Endothelial cell of umbilical vein (primary cell): ENCODE results near the gene ATIC. TPM values are rescaled to one million over a fixed set of nuclear protein-coding genes. Genes with fewer than 3 reads are reported as not detected.

ENCODE experiments used
- BruUV-seq: library from RNA; stranded (reverse); fragments of 400-500 nt; replicated peaks from 2 replicates; lab custom pipeline; 2021; lab: Mats Ljungman, UMichigan
- CTCF ChIA-PET: fragments of 300-600, 350-600 bp; sonication (Branson Sonifier 250); formaldehyde crosslinking; loops from one replicate; lab custom pipeline; 2021; ENCODE audit warnings: antibody characterized with exemption, inconsistent platforms; lab: Charles Lee
- POLR2A ChIA-PET: fragments of 300-600, 350-600 bp; sonication (Branson Sonifier 250); formaldehyde crosslinking; loops from one replicate; lab custom pipeline; 2021; ENCODE audit warnings: antibody characterized with exemption, inconsistent platforms; lab: Charles Lee
- DNase-seq: peaks from one replicate; pipeline ENCODE4 v3.0.0-alpha.2; 2011; ENCODE audit warnings: low read depth, low spot score
- FAIRE-seq: peaks from 2 replicates; lab custom pipeline; 2011; peaks lifted over from hg19 to GRCh38; lab: Jason Lieb, UNC
- H2AFZ ChIP-seq: 2 replicates; pipeline ENCODE4 v1.6.0; 2012; ENCODE audit warnings: low read depth, low read length, control low read depth, inconsistent platforms
- H3K27ac ChIP-seq: 2 replicates; pipeline ENCODE4 v1.5.1; 2011; ENCODE audit warnings: low read depth, mild to moderate bottlenecking, control low read depth, low read length, moderate library complexity; ENCODE audit not compliant: insufficient read depth
- H3K27me3 ChIP-seq, 2 experiments: 2 replicates each; pipeline versions ENCODE4 v1.6.0 to v1.6.1; 2011; ENCODE audit warnings: low read length in 2 of 2, mixed read lengths in 1 of 2; ENCODE audit not compliant: control insufficient read depth in 2 of 2, insufficient read depth in 2 of 2
- H3K36me3 ChIP-seq, 2 experiments: 2 replicates in 1 of 2; 3 replicates in 1 of 2; pipeline ENCODE4 v1.5.1; 2011; ENCODE audit warnings: low read length in 2 of 2, mild to moderate bottlenecking in 1 of 2, moderate library complexity in 1 of 2; ENCODE audit not compliant: control insufficient read depth in 2 of 2, insufficient read depth in 2 of 2; ENCODE audit errors: extremely low read depth in 1 of 2
- H3K4me1 ChIP-seq: 3 replicates; pipeline ENCODE4 v1.5.1; 2011; ENCODE audit warnings: mild to moderate bottlenecking, low read length; ENCODE audit not compliant: control insufficient read depth, insufficient read depth; ENCODE audit errors: extremely low read depth
- H3K4me2 ChIP-seq: 2 replicates; pipeline ENCODE4 v1.6.1; 2011; ENCODE audit warnings: low read length, control low read depth, mixed read lengths; ENCODE audit not compliant: insufficient read depth
- H3K4me3 ChIP-seq, 3 experiments: fragments of 200-600 bp in 1 of 3; sonication (generic), shearing (Covaris generic) in 1 of 3; replicated peaks in 1 of 3; 2 replicates each; pipeline ENCODE4 v1.5.1; 2011 to 2016; ENCODE audit warnings: control low read depth in 3 of 3, low read length in 3 of 3, mild to moderate bottlenecking in 2 of 3, inconsistent platforms in 1 of 3, low read depth in 1 of 3, moderate library complexity in 1 of 3; ENCODE audit not compliant: insufficient read depth in 1 of 3
- H3K79me2 ChIP-seq: 2 replicates; pipeline ENCODE4 v1.6.0; 2012; ENCODE audit warnings: low read length, inconsistent platforms; ENCODE audit not compliant: control insufficient read depth, insufficient read depth
- H3K9ac ChIP-seq: replicated peaks from 2 replicates; pipeline ENCODE3; 2011; ENCODE audit warnings: low read length, control low read depth; ENCODE audit not compliant: insufficient read depth; ENCODE audit errors: extremely low read depth
- H3K9me1 ChIP-seq: replicated peaks from 3 replicates; pipeline ENCODE4 v1.6.0; 2011; ENCODE audit warnings: mild to moderate bottlenecking, low read length; ENCODE audit not compliant: control insufficient read depth, insufficient read depth; ENCODE audit errors: extremely low read depth
- H3K9me3 ChIP-seq: replicated peaks from 2 replicates; pipeline ENCODE4 v1.5.1; 2012; ENCODE audit warnings: low read length, inconsistent platforms; ENCODE audit not compliant: control insufficient read depth, insufficient read depth
- H4K20me1 ChIP-seq: replicated peaks from 2 replicates; pipeline ENCODE3; 2011; ENCODE audit warnings: mild to moderate bottlenecking, low read length; ENCODE audit not compliant: control insufficient read depth, insufficient read depth; ENCODE audit errors: extremely low read depth
- EZH2 ChIP-seq: IDR thresholded peaks from 2 replicates; pipeline ENCODE4 v1.6.1; 2012; ENCODE audit warnings: borderline replicate concordance, low read depth, mild to moderate bottlenecking, moderate library complexity, low read length, inconsistent platforms; ENCODE audit not compliant: severe bottlenecking
- FOS ChIP-seq: IDR thresholded peaks from 2 replicates; pipeline ENCODE4 v1.6.1; 2011; ENCODE audit warnings: mild to moderate bottlenecking, low read length, moderate library complexity, borderline replicate concordance; ENCODE audit not compliant: insufficient read depth
- GATA2 ChIP-seq: IDR thresholded peaks from 2 replicates; pipeline ENCODE4 v1.7.0; 2011; ENCODE audit warnings: low read depth, mild to moderate bottlenecking, moderate library complexity, mixed read lengths, low read length; ENCODE audit not compliant: insufficient read length, insufficient read depth
- JUN ChIP-seq: IDR thresholded peaks from 2 replicates; pipeline ENCODE4 v1.6.1; 2011; ENCODE audit warnings: borderline replicate concordance, low read depth; ENCODE audit not compliant: insufficient read length, insufficient read depth
- MYC ChIP-seq: IDR thresholded peaks from one replicate; pipeline ENCODE4 v1.6.1; 2011; ENCODE audit warnings: mild to moderate bottlenecking, low read depth, low read length
- POLR2A ChIP-seq: IDR thresholded peaks from 2 replicates; pipeline ENCODE4 v1.6.1; 2012; ENCODE audit warnings: low read depth, mild to moderate bottlenecking, control low read depth, low read length
- POLR2AphosphoS5 ChIP-seq: IDR thresholded peaks from 2 replicates; pipeline ENCODE4 v1.6.1; 2012; ENCODE audit warnings: low read depth, mild to moderate bottlenecking, control low read depth, low read length, moderate library complexity; ENCODE audit not compliant: insufficient read depth
- dilution Hi-C: fragments of 300-500 bp; cut with MboI; formaldehyde crosslinking; loops from one replicate; pipeline ENCODE4 v1.15.0; 2019; ENCODE audit warnings: low sequenced_read_pairs; ENCODE audit not compliant: extremely low pct_ligation_motif_present
- intact Hi-C: fragments of 100-400 bp; cut with micrococcal nuclease; formaldehyde crosslinking; loops from one replicate; pipeline ENCODE4 v1.10.0; 2022
- polyA plus RNA-seq, 4 experiments: library from polyadenylated mRNA; depleted of rRNA in 3 of 4; stranded (reverse) in 3 of 4; unstranded in 1 of 4; fragments of >200 nt; gene quantifications; 2 replicates each; pipeline versions ENCODE4 v1.2.1 to v1.2.3, GENCODE V29; 2011 to 2012; ENCODE audit warnings: missing spikeins in 1 of 4
- total RNA-seq: library from RNA; stranded (reverse); gene quantifications from 2 replicates; pipeline ENCODE4 v1.2.3, GENCODE V29; 2021
- TF ChIP-seq, protein P1 (sequence below), 2 donors: IDR thresholded peaks; 1 replicate in 1 of 2; 2 replicates in 1 of 2; pipeline ENCODE4 v1.5.1; 2011; ENCODE audit warnings: low read length in 2 of 2, mild to moderate bottlenecking in 2 of 2, moderate library complexity in 2 of 2, control low read depth in 1 of 2, inconsistent platforms in 1 of 2, low read depth in 1 of 2; ENCODE audit not compliant: insufficient read depth in 1 of 2; ENCODE audit errors: extremely low read depth in 1 of 2
- TF ChIP-seq, protein P2 (sequence below): IDR thresholded peaks from 2 replicates; pipeline ENCODE4 v1.6.1; 2011; ENCODE audit not compliant: insufficient read depth, insufficient read length

The ATIC gene
- total and polyA plus RNA-seq, 2 donors (not counting 3 experiments of a cell fraction or from before 2014, with no cell fraction given) = 29.5 to 80.2 TPM

DNA sequence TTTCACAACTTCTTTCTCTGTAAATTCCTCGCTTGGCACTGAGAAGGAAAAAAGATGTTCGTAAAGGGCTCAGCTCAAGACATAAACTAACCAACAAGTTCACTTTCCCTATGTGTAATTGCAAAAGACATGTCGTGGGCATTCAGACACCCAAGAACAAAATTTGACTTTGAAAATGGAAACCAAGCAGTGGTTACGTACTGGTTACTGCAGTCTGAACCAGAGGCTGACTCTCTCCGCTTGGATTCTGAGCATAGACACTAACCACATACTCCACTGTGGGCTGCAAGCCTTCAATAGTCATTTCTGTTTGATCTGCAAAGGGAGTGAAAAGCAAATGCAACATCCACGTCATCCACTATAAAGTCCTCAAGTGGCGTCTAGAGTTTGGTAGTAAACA, 70.2 kb downstream of the ATIC start:
- intact Hi-C loops (no loop called here), dilution Hi-C loops (no loop called here)
- Histone ChIP-seq H3K9me3 (no peaks in the 10 kb centered on the region), H4K20me1 (no peaks in the 10 kb centered on the region), H3K9ac (no peak overlapping the region), H3K36me3 (peaks cover 41 to 74% of the 10 kb centered on the region in 2 experiments), H3K4me1 (no peaks in the 10 kb centered on the region), H3K4me3 (no peak overlapping the region), H3K27me3 (no peaks in the 10 kb centered on the region), H3K79me2 (peaks cover 2% of the 10 kb centered on the region), H3K4me2 (no peak overlapping the region), H3K27ac (no peak overlapping the region), H3K9me1 (no peaks in the 10 kb centered on the region), H2AFZ (no peak overlapping the region)
- DNase-seq (no peak), FAIRE-seq (no peak)
- BruUV-seq = no TSS peak
- CTCF ChIA-PET = no interaction called here
- TF ChIP-seq JUN = no peak
- no peak for TF ChIP-seq FOS
- no peak for TF ChIP-seq GATA2
- TF ChIP-seq EZH2 = no peak
- no peak for TF ChIP-seq MYC
- TF ChIP-seq POLR2A = no peak
- TF ChIP-seq, protein P1, sequence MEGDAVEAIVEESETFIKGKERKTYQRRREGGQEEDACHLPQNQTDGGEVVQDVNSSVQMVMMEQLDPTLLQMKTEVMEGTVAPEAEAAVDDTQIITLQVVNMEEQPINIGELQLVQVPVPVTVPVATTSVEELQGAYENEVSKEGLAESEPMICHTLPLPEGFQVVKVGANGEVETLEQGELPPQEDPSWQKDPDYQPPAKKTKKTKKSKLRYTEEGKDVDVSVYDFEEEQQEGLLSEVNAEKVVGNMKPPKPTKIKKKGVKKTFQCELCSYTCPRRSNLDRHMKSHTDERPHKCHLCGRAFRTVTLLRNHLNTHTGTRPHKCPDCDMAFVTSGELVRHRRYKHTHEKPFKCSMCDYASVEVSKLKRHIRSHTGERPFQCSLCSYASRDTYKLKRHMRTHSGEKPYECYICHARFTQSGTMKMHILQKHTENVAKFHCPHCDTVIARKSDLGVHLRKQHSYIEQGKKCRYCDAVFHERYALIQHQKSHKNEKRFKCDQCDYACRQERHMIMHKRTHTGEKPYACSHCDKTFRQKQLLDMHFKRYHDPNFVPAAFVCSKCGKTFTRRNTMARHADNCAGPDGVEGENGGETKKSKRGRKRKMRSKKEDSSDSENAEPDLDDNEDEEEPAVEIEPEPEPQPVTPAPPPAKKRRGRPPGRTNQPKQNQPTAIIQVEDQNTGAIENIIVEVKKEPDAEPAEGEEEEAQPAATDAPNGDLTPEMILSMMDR (IDR thresholded peaks at IDR 0.05; ENCODE audit: extremely low read depth in 1 of 2, insufficient read depth in 1 of 2, low read depth in 1 of 2, low read length in 2 of 2) = no peak
- TF ChIP-seq POLR2AphosphoS5 = no peak
- TF ChIP-seq, protein P2, sequence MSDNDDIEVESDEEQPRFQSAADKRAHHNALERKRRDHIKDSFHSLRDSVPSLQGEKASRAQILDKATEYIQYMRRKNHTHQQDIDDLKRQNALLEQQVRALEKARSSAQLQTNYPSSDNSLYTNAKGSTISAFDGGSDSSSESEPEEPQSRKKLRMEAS = no peak
- POLR2A ChIA-PET = no interaction called here
